ENCODE data around the gene DLK2.

Gene DLK2

GRCh38 chr6:43435682-43436437, 19.5 kb downstream of the DLK2 start:
- TF ChIP-seq FOXP2 (optimal IDR thresholded peaks at IDR 0.05; ENCODE audit: borderline replicate concordance, extremely low read depth, extremely low read length, insufficient read depth) (no peak), TAF1 (IDR thresholded peaks at IDR 0.05; ENCODE audit: borderline replicate concordance, insufficient read depth, low read length) (no peak), POLR2AphosphoS5 (IDR thresholded peaks at IDR 0.05; ENCODE audit: low read depth, low read length) (no peak), REST (IDR thresholded peaks at IDR 0.05; ENCODE audit: insufficient read depth in 1 of 2, low read depth in 2 of 2, low read length in 2 of 2) (no peak), SIN3A (IDR thresholded peaks at IDR 0.05; ENCODE audit: borderline replicate concordance, insufficient read depth, low read length) (no peak)

GRCh38 chr6:43434943-43435342, 20.4 kb downstream of the DLK2 start:
- TF ChIP-seq POLR2AphosphoS5 (IDR thresholded peaks at IDR 0.05; ENCODE audit: low read depth, low read length) (no peak), FOXP2 (optimal IDR thresholded peaks at IDR 0.05; ENCODE audit: borderline replicate concordance, extremely low read depth, extremely low read length, insufficient read depth) (no peak), TAF1 (IDR thresholded peaks at IDR 0.05; ENCODE audit: borderline replicate concordance, insufficient read depth, low read length) (no peak), REST (IDR thresholded peaks at IDR 0.05; ENCODE audit: insufficient read depth in 1 of 2, low read depth in 2 of 2, low read length in 2 of 2) (no peak), SIN3A (IDR thresholded peaks at IDR 0.05; ENCODE audit: borderline replicate concordance, insufficient read depth, low read length) (no peak)

GRCh38 chr6:43434001-43434840, 21.1 kb downstream of the DLK2 start:
- TF ChIP-seq REST (IDR thresholded peaks at IDR 0.05; ENCODE audit: insufficient read depth in 1 of 2, low read depth in 2 of 2, low read length in 2 of 2) (no peak), TAF1 (IDR thresholded peaks at IDR 0.05; ENCODE audit: borderline replicate concordance, insufficient read depth, low read length) (no peak), POLR2AphosphoS5 (IDR thresholded peaks at IDR 0.05; ENCODE audit: low read depth, low read length) (no peak), SIN3A (IDR thresholded peaks at IDR 0.05; ENCODE audit: borderline replicate concordance, insufficient read depth, low read length) (no peak), FOXP2 (optimal IDR thresholded peaks at IDR 0.05; ENCODE audit: borderline replicate concordance, extremely low read depth, extremely low read length, insufficient read depth) (no peak)

- TF ChIP-seq FOXP2 (optimal IDR thresholded peaks at IDR 0.05; ENCODE audit: borderline replicate concordance, extremely low read depth, extremely low read length, insufficient read depth): no peak
- TF ChIP-seq REST (IDR thresholded peaks at IDR 0.05; ENCODE audit: insufficient read depth in 1 of 2, low read depth in 2 of 2, low read length in 2 of 2): no peak
- TF ChIP-seq SIN3A (IDR thresholded peaks at IDR 0.05; ENCODE audit: borderline replicate concordance, insufficient read depth, low read length): no peak
- TF ChIP-seq TAF1 (IDR thresholded peaks at IDR 0.05; ENCODE audit: borderline replicate concordance, insufficient read depth, low read length): no peak
- no peak for TF ChIP-seq POLR2AphosphoS5 (IDR thresholded peaks at IDR 0.05; ENCODE audit: low read depth, low read length)
Measured at GRCh38 chr6:43433148-43433547, 22.2 kb downstream of the DLK2 start.

Measured in PFSK-1 (cell line).